ENCODE results near the gene EDN2. TPM values are rescaled to one million over a fixed set of nuclear protein-coding genes. Genes with fewer than 3 reads are reported as not detected.

EDN2 gene
- total and polyA plus RNA-seq, 2 experiments from 2014 or later: 0.40 to 2.3 TPM

DNA sequence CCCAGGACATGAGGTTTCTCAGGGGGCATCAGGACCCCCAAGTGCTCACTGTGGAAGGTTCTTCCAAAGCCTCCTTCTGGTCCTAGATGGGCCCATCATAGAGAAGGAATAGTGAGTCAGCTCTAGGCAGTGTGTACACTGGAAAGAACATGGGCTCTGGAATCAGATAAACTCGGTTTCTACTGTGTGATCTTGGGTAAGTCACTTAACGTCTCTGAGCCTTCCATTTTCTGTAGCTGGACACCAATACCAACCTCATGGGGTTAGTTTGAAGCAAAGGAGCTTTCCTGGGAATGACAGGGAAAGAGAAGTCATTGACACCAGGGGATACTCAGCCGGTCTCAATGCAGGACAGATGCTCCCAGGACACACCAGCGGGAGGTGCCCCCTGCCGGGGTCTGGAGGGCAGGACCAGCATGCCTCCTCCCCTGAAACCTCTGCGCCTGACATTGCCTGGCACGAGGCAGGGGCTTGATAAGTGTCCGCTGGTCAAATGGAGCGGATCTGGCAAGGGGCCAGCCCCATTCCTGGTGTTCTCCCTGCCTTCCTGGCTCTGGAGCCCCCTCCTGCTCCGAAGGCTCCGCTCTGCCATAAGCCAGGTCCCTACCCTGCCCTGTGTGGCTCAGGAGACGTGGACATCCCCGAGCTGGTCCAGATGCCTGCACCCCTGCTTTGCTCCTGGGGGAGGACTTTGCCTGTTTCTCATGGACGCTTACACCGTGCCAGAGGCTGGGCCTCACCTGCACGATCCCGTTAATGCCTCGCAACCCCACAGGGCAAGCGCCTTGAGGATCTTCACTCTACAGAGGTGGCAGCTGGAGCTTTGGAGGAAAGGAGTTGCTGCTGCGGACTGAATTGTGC is 52.8 kb downstream of the EDN2 start:
- Histone ChIP-seq H3K4me3 (no peak overlapping the region), H4K20me1 (ENCODE audit: insufficient read depth, poor library complexity, severe bottlenecking) (no peaks in the 10 kb centered on the region), H3K4me2 (no peak overlapping the region), H3K9me3 (ENCODE audit: low read depth) (no peaks in the 10 kb centered on the region), H3K4me1 (ENCODE audit: insufficient read depth) (peaks cover 19% of the 10 kb centered on the region), H3K36me3 (replicated peaks; ENCODE audit: insufficient read depth, low read depth) (no peaks in the 10 kb centered on the region), H3K9me2 (replicated peaks; ENCODE audit: insufficient read depth) (no peaks in the 10 kb centered on the region), H3K27ac (no peak overlapping the region), H2AFZ (no peak overlapping the region), H3K79me2 (no peaks in the 10 kb centered on the region), H3K27me3 (peaks cover 2% of the 10 kb centered on the region)
- WGBS (ENCODE audit: low lambda C conversion rate, missing lambda C conversion rate): 91% methylated on average over 20 of the region's 20 CpGs
- TF ChIP-seq EZH2phosphoT487 (IDR thresholded peaks at IDR 0.05; ENCODE audit: low read depth, severe bottlenecking, unreplicated experiment) (no peak), EZH2 (IDR thresholded peaks at IDR 0.05; ENCODE audit: borderline replicate concordance) (no peak)
- TF ChIP-seq, protein P1, sequence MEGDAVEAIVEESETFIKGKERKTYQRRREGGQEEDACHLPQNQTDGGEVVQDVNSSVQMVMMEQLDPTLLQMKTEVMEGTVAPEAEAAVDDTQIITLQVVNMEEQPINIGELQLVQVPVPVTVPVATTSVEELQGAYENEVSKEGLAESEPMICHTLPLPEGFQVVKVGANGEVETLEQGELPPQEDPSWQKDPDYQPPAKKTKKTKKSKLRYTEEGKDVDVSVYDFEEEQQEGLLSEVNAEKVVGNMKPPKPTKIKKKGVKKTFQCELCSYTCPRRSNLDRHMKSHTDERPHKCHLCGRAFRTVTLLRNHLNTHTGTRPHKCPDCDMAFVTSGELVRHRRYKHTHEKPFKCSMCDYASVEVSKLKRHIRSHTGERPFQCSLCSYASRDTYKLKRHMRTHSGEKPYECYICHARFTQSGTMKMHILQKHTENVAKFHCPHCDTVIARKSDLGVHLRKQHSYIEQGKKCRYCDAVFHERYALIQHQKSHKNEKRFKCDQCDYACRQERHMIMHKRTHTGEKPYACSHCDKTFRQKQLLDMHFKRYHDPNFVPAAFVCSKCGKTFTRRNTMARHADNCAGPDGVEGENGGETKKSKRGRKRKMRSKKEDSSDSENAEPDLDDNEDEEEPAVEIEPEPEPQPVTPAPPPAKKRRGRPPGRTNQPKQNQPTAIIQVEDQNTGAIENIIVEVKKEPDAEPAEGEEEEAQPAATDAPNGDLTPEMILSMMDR (IDR thresholded peaks at IDR 0.05; ENCODE audit: poor library complexity): no peak
- no peak for DNase-seq (ENCODE audit: low spot score)

DNA sequence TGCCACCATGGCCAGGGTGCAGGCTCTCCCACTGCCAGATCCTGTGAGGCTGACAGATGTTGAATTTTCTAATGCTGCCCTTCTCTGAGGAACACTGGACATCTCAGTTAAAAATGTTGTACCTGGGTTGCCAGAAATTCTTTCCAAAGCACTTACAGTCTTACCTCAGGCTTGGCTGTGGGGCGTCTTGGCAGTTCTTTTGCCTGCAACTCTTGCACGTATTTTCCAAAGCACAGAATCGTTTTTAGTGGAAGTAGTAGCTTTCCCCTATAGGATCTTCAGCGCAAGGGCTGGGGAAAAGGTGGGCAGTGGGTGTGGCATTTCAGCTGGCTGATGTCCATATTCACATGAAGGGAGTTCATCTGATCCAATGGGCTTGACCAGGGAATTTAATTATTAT is 53.9 kb downstream of the EDN2 start:
- Histone ChIP-seq H3K4me1 (ENCODE audit: insufficient read depth) (peaks cover 14% of the 10 kb centered on the region), H3K4me2 (no peak overlapping the region), H3K4me3 (no peak overlapping the region), H4K20me1 (ENCODE audit: insufficient read depth, poor library complexity, severe bottlenecking) (no peaks in the 10 kb centered on the region), H3K79me2 (no peaks in the 10 kb centered on the region), H3K27ac (no peak overlapping the region), H3K27me3 (peaks cover 2% of the 10 kb centered on the region), H2AFZ (no peak overlapping the region), H3K36me3 (replicated peaks; ENCODE audit: insufficient read depth, low read depth) (no peaks in the 10 kb centered on the region), H3K9me2 (replicated peaks; ENCODE audit: insufficient read depth) (no peaks in the 10 kb centered on the region), H3K9me3 (ENCODE audit: low read depth) (no peaks in the 10 kb centered on the region)
- DNase-seq (ENCODE audit: low spot score): no peak
- TF ChIP-seq, protein P1 (IDR thresholded peaks at IDR 0.05; ENCODE audit: poor library complexity): no peak
- TF ChIP-seq EZH2phosphoT487 (IDR thresholded peaks at IDR 0.05; ENCODE audit: low read depth, severe bottlenecking, unreplicated experiment) (no peak), EZH2 (IDR thresholded peaks at IDR 0.05; ENCODE audit: borderline replicate concordance) (no peak)
- WGBS (ENCODE audit: low lambda C conversion rate, missing lambda C conversion rate): 82% methylated on average over 4 of the region's 4 CpGs

DNA sequence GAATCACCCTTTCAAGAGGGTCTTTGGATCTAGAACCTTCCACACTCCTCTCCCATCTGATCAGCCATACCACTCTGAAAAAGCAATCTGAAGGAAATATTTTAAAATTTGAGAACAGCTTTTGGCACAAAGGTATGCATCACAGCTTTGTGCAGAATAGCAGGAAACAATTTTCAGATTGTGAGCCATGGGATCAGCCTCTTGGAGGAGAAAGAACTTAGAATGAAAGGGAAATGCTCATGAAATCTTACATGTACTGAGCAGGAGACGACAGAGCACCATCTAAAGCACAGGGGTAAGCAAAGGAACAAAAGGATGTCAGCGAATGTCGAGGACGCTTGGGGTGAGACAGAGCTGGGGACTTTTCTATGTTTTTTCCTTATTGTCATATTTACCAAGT is 54.4 kb downstream of the EDN2 start:
- peaks cover 2% of the 10 kb centered on the region for H3K27me3 ChIP-seq
- peaks cover 10% of the 10 kb centered on the region for H3K4me1 ChIP-seq (ENCODE audit: insufficient read depth)
- H3K4me3 ChIP-seq: no peak overlapping the region
- H3K79me2 ChIP-seq: no peaks in the 10 kb centered on the region
- H4K20me1 ChIP-seq (ENCODE audit: insufficient read depth, poor library complexity, severe bottlenecking): no peaks in the 10 kb centered on the region
- TF ChIP-seq, protein P1 (IDR thresholded peaks at IDR 0.05; ENCODE audit: poor library complexity): no peak
- TF ChIP-seq EZH2phosphoT487 (IDR thresholded peaks at IDR 0.05; ENCODE audit: low read depth, severe bottlenecking, unreplicated experiment) (no peak), EZH2 (IDR thresholded peaks at IDR 0.05; ENCODE audit: borderline replicate concordance) (no peak)
- no peak overlapping the region for H3K4me2 ChIP-seq
- 68% methylated on average over 4 of the region's 4 CpGs for WGBS (ENCODE audit: low lambda C conversion rate, missing lambda C conversion rate)
- no peaks in the 10 kb centered on the region for H3K9me2 ChIP-seq (replicated peaks; ENCODE audit: insufficient read depth)
- no peaks in the 10 kb centered on the region for H3K9me3 ChIP-seq (ENCODE audit: low read depth)
- no peak overlapping the region for H2AFZ ChIP-seq
- no peak overlapping the region for H3K27ac ChIP-seq
- no peak for DNase-seq (ENCODE audit: low spot score)
- H3K36me3 ChIP-seq (replicated peaks; ENCODE audit: insufficient read depth, low read depth): no peaks in the 10 kb centered on the region
